Body of pancreas (tissue), 4 donors: ENCODE data around the gene UTP11. TPM values are rescaled to one million over a fixed set of nuclear protein-coding genes. Genes with fewer than 3 reads are reported as not detected.

Experiments used
- ATAC-seq: fragments of 150-250 bp; one replicate; pipeline ENCODE4 v1.9.1; 2016
- DNase-seq, 4 donors: peaks; one replicate each; pipeline ENCODE4 v3.0.0-alpha.2; 2019
- H3K27ac ChIP-seq, 4 donors: fragments of 200-600 bp; sonication (generic); 1 replicate in 3 of 4; 2 replicates in 1 of 4; pipeline versions ENCODE4 v1.5.1 to v1.6.1; 2016 to 2019; ENCODE audit warnings: mild to moderate bottlenecking in 1 of 4, mixed read lengths in 1 of 4, moderate library complexity in 1 of 4
- H3K27me3 ChIP-seq, 2 donors: fragments of 200-600 bp; sonication (generic); one replicate each; pipeline ENCODE4 v1.6.0; 2016; ENCODE audit warnings: mild to moderate bottlenecking in 1 of 2
- H3K36me3 ChIP-seq, 2 donors: fragments of 200-600 bp; sonication (generic); replicated peaks in 1 of 2; 2 replicates each; pipeline ENCODE4 v1.5.1; 2016; ENCODE audit warnings: low read depth in 2 of 2; ENCODE audit not compliant: insufficient read depth in 1 of 2
- H3K4me1 ChIP-seq: fragments of 200-600 bp; sonication (generic); one replicate; pipeline ENCODE4 v1.6.0; 2016
- H3K4me3 ChIP-seq, 2 donors: fragments of 200-600 bp; sonication (generic); 1 replicate in 1 of 2; 2 replicates in 1 of 2; pipeline ENCODE4 v1.5.1; 2016 to 2019
- H3K9me3 ChIP-seq, 3 donors: fragments of 200-600 bp; sonication (generic); 1 replicate in 2 of 3; 2 replicates in 1 of 3; pipeline ENCODE4 v1.5.1; 2016
- CTCF ChIP-seq, 7 experiments: fragments of 450-650 bp in 4 of 7; fragments of 200-600 bp in 3 of 7; sonication (generic) in 3 of 7; IDR thresholded peaks; one replicate each; pipeline ENCODE4 v1.5.1; 2016 to 2019; ENCODE audit warnings: antibody characterized with exemption in 7 of 7
- POLR2A ChIP-seq, 3 donors: fragments of 450-650 bp; IDR thresholded peaks; one replicate each; pipeline ENCODE4 v1.6.1; 2016; ENCODE audit warnings: antibody characterized with exemption in 3 of 3, mild to moderate bottlenecking in 2 of 3
- WGBS, 2 donors: methylation state at CpG; one replicate each; pipeline ENCODE4 v1.1.5; 2017; 5-methylcytosine and 5-hydroxymethylcytosine counted together
- intact Hi-C: fragments of 100-400 bp; cut with DNase I; formaldehyde crosslinking; loops from one replicate; pipeline ENCODE4 v1.15.1; 2023
- total RNA-seq, 2 donors: library from RNA; depleted of rRNA; stranded (reverse); fragments of >200 nt; gene quantifications; one replicate each; pipeline ENCODE4 v1.1.0, GENCODE V29; 2016

Gene UTP11
- total RNA-seq, 2 donors from 2014 or later = 10.9 to 13.2 TPM

- DNase-seq = no peak
- Histone ChIP-seq H3K4me1 (peaks cover 29% of the 10 kb centered on the region), H3K27me3 (no peaks in the 10 kb centered on the region), H3K9me3 (no peaks in the 10 kb centered on the region), H3K27ac (no peak overlapping the region), H3K36me3 (peaks cover 5 to 15% of the 10 kb centered on the region in 2 donors), H3K4me3 (no peak overlapping the region)
- TF ChIP-seq POLR2A (IDR thresholded peaks at IDR 0.05) = no peak
- TF ChIP-seq CTCF (IDR thresholded peaks at IDR 0.05) = no peak
- WGBS, 2 donors = 77 to 84% methylated on average over 11 of the region's 11 CpGs
- intact Hi-C loops = no loop called here
- ATAC-seq = no peak
Measured at GRCh38 chr1:38014724-38015424, 2.3 kb downstream of the UTP11 start.

GRCh38 chr1:38015978-38016725 is 3.6 kb downstream of the UTP11 start:
- Histone ChIP-seq H3K4me3 (no peak overlapping the region), H3K36me3 (peaks cover 9 to 15% of the 10 kb centered on the region in 2 donors), H3K4me1 (peaks cover 29% of the 10 kb centered on the region), H3K27ac (peak overlapping the region in 1 of 4 donors; percentile 2), H3K27me3 (no peaks in the 10 kb centered on the region), H3K9me3 (no peaks in the 10 kb centered on the region)
- TF ChIP-seq POLR2A (IDR thresholded peaks at IDR 0.05) (no peak), CTCF (IDR thresholded peaks at IDR 0.05) (no peak)
- no peak for DNase-seq
- ATAC-seq = no peak
- intact Hi-C loops = no loop called here
- WGBS, 2 donors = 60 to 66% methylated on average over 6 of the region's 6 CpGs

- Histone ChIP-seq H3K4me1 (peaks cover 17% of the 10 kb centered on the region), H3K27me3 (no peaks in the 10 kb centered on the region), H3K36me3 (peaks cover 9 to 30% of the 10 kb centered on the region in 2 donors), H3K4me3 (no peak overlapping the region), H3K27ac (no peak overlapping the region), H3K9me3 (no peaks in the 10 kb centered on the region)
- ATAC-seq (no peak), DNase-seq (no peak)
- TF ChIP-seq POLR2A (IDR thresholded peaks at IDR 0.05) (no peak), CTCF (IDR thresholded peaks at IDR 0.05) (peak in 6 of 7 experiments; percentile 14 to 51 (median 38))
- intact Hi-C loops = no loop called here
- 69 to 72% methylated on average over 6 of the region's 6 CpGs for WGBS, 2 donors
Measured at GRCh38 chr1:38018864-38019343, 6.4 kb downstream of the UTP11 start.

DNA sequence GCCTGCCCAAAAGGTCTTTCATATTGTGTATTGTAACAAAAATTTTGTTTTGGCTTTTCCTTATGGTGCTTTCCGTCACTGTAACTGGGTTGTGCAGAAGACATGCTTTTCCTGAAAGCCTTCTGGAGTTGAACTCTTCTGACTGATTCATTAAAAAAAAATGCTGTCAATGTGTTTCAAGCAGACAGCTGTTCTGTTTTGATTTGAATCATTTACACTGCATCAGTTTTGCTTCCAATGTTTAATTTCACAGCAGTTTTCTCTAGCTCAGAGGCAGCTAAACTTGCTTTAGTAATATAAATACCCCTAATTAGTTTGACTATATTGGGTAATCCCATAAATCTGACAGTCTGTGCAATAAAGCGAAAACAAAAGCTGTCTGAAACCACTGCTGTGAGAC is 7.9 kb downstream of the UTP11 start:
- 93 to 95% methylated on average over 2 of the region's 2 CpGs for WGBS, 2 donors
- Histone ChIP-seq H3K4me3 (no peak overlapping the region), H3K27me3 (no peaks in the 10 kb centered on the region), H3K4me1 (peaks cover 3% of the 10 kb centered on the region), H3K27ac (no peak overlapping the region), H3K9me3 (no peaks in the 10 kb centered on the region), H3K36me3 (peaks cover 9 to 39% of the 10 kb centered on the region in 2 donors)
- TF ChIP-seq CTCF (IDR thresholded peaks at IDR 0.05) (no peak), POLR2A (IDR thresholded peaks at IDR 0.05) (no peak)
- DNase-seq = no peak
- ATAC-seq = no peak
- intact Hi-C loops = no loop called here
